Esophagus squamous epithelium (tissue), 5 donors: ENCODE data around the gene TBC1D3B. TPM values are rescaled to one million over a fixed set of nuclear protein-coding genes. Genes with fewer than 3 reads are reported as not detected.

Source experiments
- DNase-seq: peaks from one replicate; lab custom pipeline; 2025; lab: John Stamatoyannopoulos, UW
- H3K27ac ChIP-seq, 4 donors: fragments of 200-600 bp; sonication (generic); one replicate each; pipeline ENCODE4 v1.5.1; 2016 to 2019; ENCODE audit warnings: mild to moderate bottlenecking in 1 of 4
- H3K27me3 ChIP-seq, 4 donors: fragments of 200-600 bp; sonication (generic); 1 replicate in 3 of 4; 2 replicates in 1 of 4; pipeline versions ENCODE4 v1.5.1 to v1.6.0; 2017 to 2021; ENCODE audit warnings: antibody characterized with exemption in 1 of 4
- H3K36me3 ChIP-seq, 3 donors: fragments of 200-600 bp; sonication (generic); one replicate each; pipeline ENCODE4 v1.5.1; 2016 to 2019
- H3K4me1 ChIP-seq, 3 donors: fragments of 200-600 bp; sonication (generic); one replicate each; pipeline ENCODE4 v1.5.1; 2017 to 2019
- H3K4me3 ChIP-seq, 4 donors: fragments of 200-600 bp; sonication (generic); 1 replicate in 3 of 4; 2 replicates in 1 of 4; pipeline ENCODE4 v1.5.1; 2016 to 2019; ENCODE audit warnings: mild to moderate bottlenecking in 2 of 4, moderate library complexity in 1 of 4
- H3K9me3 ChIP-seq, 3 donors: fragments of 200-600 bp; sonication (generic); one replicate each; pipeline ENCODE4 v1.5.1; 2016 to 2019
- CTCF ChIP-seq, 6 experiments: fragments of 450-650 bp in 4 of 6; fragments of 200-600 bp in 2 of 6; sonication (generic) in 2 of 6; IDR thresholded peaks; one replicate each; pipeline ENCODE4 v1.5.1; 2016 to 2019; ENCODE audit warnings: antibody characterized with exemption in 6 of 6, mild to moderate bottlenecking in 4 of 6, moderate library complexity in 4 of 6
- POLR2A ChIP-seq, 4 donors: fragments of 450-650 bp; IDR thresholded peaks; one replicate each; pipeline ENCODE4 v1.6.1; 2017; ENCODE audit warnings: antibody characterized with exemption in 4 of 4, mild to moderate bottlenecking in 4 of 4, moderate library complexity in 3 of 4
- WGBS, 2 donors: methylation state at CpG; one replicate each; pipeline ENCODE4 v1.1.5; 2018; 5-methylcytosine and 5-hydroxymethylcytosine counted together
- intact Hi-C: fragments of 100-400 bp; cut with DNase I; formaldehyde crosslinking; loops from one replicate; pipeline ENCODE4 v1.15.0; 2022
- total RNA-seq, 4 donors: library from RNA; depleted of rRNA; stranded (reverse); fragments of >200 nt; gene quantifications; one replicate each; pipeline ENCODE4 v1.1.0, GENCODE V29; 2016
- donor health status: DM: yes; HTN: yes; CAD: no.

Gene TBC1D3B
- total RNA-seq, 4 donors from 2014 or later, result 2.9 to 11.7 (median 9.4) TPM; not detected in 1

GRCh38 chr17:36133602-36134236 is 42.7 kb downstream of the TBC1D3B start:
- TF ChIP-seq POLR2A (IDR thresholded peaks at IDR 0.05), result no peak
- Histone ChIP-seq H3K4me3 (no peak overlapping the region), H3K9me3 (no peaks in the 10 kb centered on the region), H3K36me3 (no peaks in the 10 kb centered on the region), H3K27ac (no peak overlapping the region), H3K4me1 (no peaks in the 10 kb centered on the region), H3K27me3 (peaks cover 0 to 35% (median 0%) of the 10 kb centered on the region in 4 donors)
- intact Hi-C loops, result no loop called here
- 39 to 49% methylated on average over 4 of the region's 4 CpGs for WGBS, 2 donors
- DNase-seq, result no peak

- WGBS, 2 donors, result 16 to 68% methylated on average over 2 of the region's 2 CpGs
- H3K4me1 ChIP-seq, result no peaks in the 10 kb centered on the region
- peaks cover 0 to 37% (median 0%) of the 10 kb centered on the region in 4 donors for H3K27me3 ChIP-seq
- intact Hi-C loops, result no loop called here
- H3K36me3 ChIP-seq, result no peaks in the 10 kb centered on the region
- H3K4me3 ChIP-seq, result no peak overlapping the region
- TF ChIP-seq CTCF (IDR thresholded peaks at IDR 0.05), result no peak
- no peak for TF ChIP-seq POLR2A (IDR thresholded peaks at IDR 0.05)
- H3K9me3 ChIP-seq, result no peaks in the 10 kb centered on the region
- no peak for DNase-seq
- no peak overlapping the region for H3K27ac ChIP-seq
These were observed 44.0 kb downstream of the TBC1D3B start for GRCh38 chr17:36132421-36132831.

GRCh38 chr17:36131931-36132330 is 44.5 kb downstream of the TBC1D3B start:
- Histone ChIP-seq H3K9me3 (no peaks in the 10 kb centered on the region), H3K4me3 (no peak overlapping the region), H3K36me3 (no peaks in the 10 kb centered on the region), H3K27me3 (peaks cover 0 to 42% (median 0%) of the 10 kb centered on the region in 4 donors), H3K4me1 (no peaks in the 10 kb centered on the region), H3K27ac (no peak overlapping the region)
- TF ChIP-seq CTCF (IDR thresholded peaks at IDR 0.05), result no peak
- no peak for TF ChIP-seq POLR2A (IDR thresholded peaks at IDR 0.05)
- 89 to 94% methylated on average over 3 of the region's 3 CpGs for WGBS, 2 donors
- DNase-seq, result no peak
- intact Hi-C loops, result no loop called here

GRCh38 chr17:36131421-36131820 is 45.0 kb downstream of the TBC1D3B start:
- H3K4me1 ChIP-seq, result no peaks in the 10 kb centered on the region
- WGBS, 2 donors, result 35 to 41% methylated on average over 2 of the region's 2 CpGs
- intact Hi-C loops, result no loop called here
- no peak for DNase-seq
- no peak overlapping the region for H3K4me3 ChIP-seq
- H3K36me3 ChIP-seq, result no peaks in the 10 kb centered on the region
- peaks cover 0 to 42% (median 0%) of the 10 kb centered on the region in 4 donors for H3K27me3 ChIP-seq
- TF ChIP-seq CTCF (IDR thresholded peaks at IDR 0.05) (no peak), POLR2A (IDR thresholded peaks at IDR 0.05) (no peak)
- no peak overlapping the region for H3K27ac ChIP-seq
- peaks cover 0 to 1% (median 0%) of the 10 kb centered on the region in 3 donors for H3K9me3 ChIP-seq

- H3K27ac ChIP-seq, result no peak overlapping the region
- WGBS, 2 donors, result 59 to 70% methylated on average over 5 of the region's 5 CpGs
- intact Hi-C loops, result no loop called here
These were observed 46.1 kb downstream of the TBC1D3B start for GRCh38 chr17:36130346-36130745.

More at GRCh38 chr17:36130346-36130745, 46.1 kb downstream of the TBC1D3B start:
- Histone ChIP-seq H3K4me3 (no peak overlapping the region), H3K4me1 (no peaks in the 10 kb centered on the region), H3K9me3 (peaks cover 0 to 12% (median 3%) of the 10 kb centered on the region in 3 donors), H3K36me3 (no peaks in the 10 kb centered on the region), H3K27me3 (peaks cover 0 to 42% (median 0%) of the 10 kb centered on the region in 4 donors)
- TF ChIP-seq POLR2A (IDR thresholded peaks at IDR 0.05) (no peak), CTCF (IDR thresholded peaks at IDR 0.05) (no peak)
- no peak for DNase-seq
